Loucy (cell line): ENCODE measurements around the gene CDKL1.
A peak's percentile ranks its signal among the peaks of the same experiment; 100 is the strongest.

Experiments used
- H2AFZ ChIP-seq: fragments of 200-600 bp; sonication (generic); 2 replicates; pipeline ENCODE4 v1.6.0; 2016; ENCODE audit warnings: antibody characterized with exemption, mild to moderate bottlenecking, low read length, moderate library complexity
- H3F3A ChIP-seq: fragments of 200-600 bp; 2 replicates; pipeline ENCODE4 v1.6.0; 2016; ENCODE audit warnings: antibody characterized with exemption, low read depth, mild to moderate bottlenecking
- H3K27me3 ChIP-seq: fragments of 200-600 bp; sonication (generic); 2 replicates; pipeline ENCODE4 v1.6.1; 2014; ENCODE audit warnings: low read length, mild to moderate bottlenecking; ENCODE audit not compliant: insufficient read depth, poor library complexity, severe bottlenecking
- H3K36me3 ChIP-seq: fragments of 200-600 bp; sonication (generic); 2 replicates; pipeline ENCODE4 v1.6.1; 2016; ENCODE audit warnings: low read length; ENCODE audit not compliant: insufficient read depth
- H3K4me1 ChIP-seq: fragments of 200-600 bp; sonication (generic); 2 replicates; pipeline ENCODE4 v1.5.1; 2014; ENCODE audit warnings: low read length, mild to moderate bottlenecking; ENCODE audit not compliant: insufficient read depth, poor library complexity, severe bottlenecking
- H3K4me2 ChIP-seq: fragments of 200-600 bp; sonication (generic); 2 replicates; pipeline ENCODE4 v1.6.0; 2014; ENCODE audit warnings: antibody characterized with exemption, low read length, low read depth, mild to moderate bottlenecking; ENCODE audit not compliant: poor library complexity, severe bottlenecking
- H3K4me3 ChIP-seq: fragments of 200-600 bp; sonication (generic); 2 replicates; pipeline ENCODE4 v1.5.1; 2014; ENCODE audit warnings: low read length, mild to moderate bottlenecking, mixed read lengths; ENCODE audit not compliant: poor library complexity, severe bottlenecking
- H3K79me2 ChIP-seq: fragments of 200-600 bp; sonication (generic); 2 replicates; pipeline ENCODE4 v1.6.1; 2014; ENCODE audit warnings: low read length; ENCODE audit not compliant: insufficient read depth
- H3K9ac ChIP-seq: fragments of 200-600 bp; sonication (generic); 2 replicates; pipeline ENCODE4 v1.6.0; 2014; ENCODE audit warnings: mild to moderate bottlenecking, low read depth, low read length, moderate library complexity; ENCODE audit not compliant: poor library complexity, severe bottlenecking
- H3K9me2 ChIP-seq: fragments of 200-600 bp; sonication (generic); replicated peaks from 2 replicates; pipeline ENCODE4 v1.6.1; 2016; ENCODE audit warnings: low read depth, low read length, mixed read lengths
- H3K9me3 ChIP-seq: fragments of 200-600 bp; sonication (generic); 2 replicates; pipeline ENCODE4 v1.6.1; 2014; ENCODE audit warnings: mild to moderate bottlenecking, antibody characterized with exemption, low read length, low read depth; ENCODE audit not compliant: insufficient read depth
- H4K20me1 ChIP-seq: fragments of 200-600 bp; sonication (generic); 2 replicates; pipeline ENCODE4 v1.6.0; 2014; ENCODE audit warnings: antibody characterized with exemption, low read length, mild to moderate bottlenecking; ENCODE audit not compliant: insufficient read depth, poor library complexity, severe bottlenecking
- EZH2phosphoT487 ChIP-seq: fragments of 200-600 bp; IDR thresholded peaks from 2 replicates; pipeline ENCODE4 v1.6.1; 2018; ENCODE audit warnings: antibody characterized with exemption, mild to moderate bottlenecking, moderate library complexity, borderline replicate concordance
- TF ChIP-seq, protein P1 (sequence below): fragments of 200-600 bp; sonication (generic); conservative IDR thresholded peaks from 2 replicates; pipeline ENCODE4 v1.5.1; 2014; ENCODE audit warnings: mild to moderate bottlenecking, antibody characterized with exemption, low read length

Gene CDKL1

DNA sequence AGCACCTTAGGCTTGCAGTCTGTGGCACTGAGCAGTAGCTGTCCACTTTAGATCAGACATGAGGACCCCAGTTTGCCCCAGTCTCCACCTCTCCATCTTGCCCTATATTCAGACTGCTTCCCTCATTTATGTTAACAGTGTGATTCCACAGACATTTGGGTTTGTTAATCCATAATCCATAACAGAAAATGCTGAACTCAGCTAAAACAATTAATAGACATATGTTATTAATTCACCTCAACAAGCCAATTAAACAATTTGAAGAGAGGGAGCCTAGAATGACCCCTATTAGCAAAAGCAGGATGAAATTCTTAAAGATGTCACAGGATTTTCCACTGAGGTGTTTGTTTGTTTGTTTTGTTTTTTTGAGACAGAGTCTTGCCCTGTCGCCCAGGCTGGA is 9.1 kb downstream of the CDKL1 start:
- Histone ChIP-seq H3K9me2 (no peaks in the 10 kb centered on the region), H2AFZ (no peak overlapping the region), H3F3A (no peaks in the 10 kb centered on the region), H3K9ac (no peak overlapping the region), H3K27me3 (no peaks in the 10 kb centered on the region), H4K20me1 (no peaks in the 10 kb centered on the region), H3K79me2 (no peaks in the 10 kb centered on the region), H3K36me3 (no peaks in the 10 kb centered on the region), H3K4me3 (no peak overlapping the region), H3K4me1 (peaks cover 28% of the 10 kb centered on the region), H3K4me2 (no peak overlapping the region), H3K9me3 (no peaks in the 10 kb centered on the region)
- TF ChIP-seq, protein P1, sequence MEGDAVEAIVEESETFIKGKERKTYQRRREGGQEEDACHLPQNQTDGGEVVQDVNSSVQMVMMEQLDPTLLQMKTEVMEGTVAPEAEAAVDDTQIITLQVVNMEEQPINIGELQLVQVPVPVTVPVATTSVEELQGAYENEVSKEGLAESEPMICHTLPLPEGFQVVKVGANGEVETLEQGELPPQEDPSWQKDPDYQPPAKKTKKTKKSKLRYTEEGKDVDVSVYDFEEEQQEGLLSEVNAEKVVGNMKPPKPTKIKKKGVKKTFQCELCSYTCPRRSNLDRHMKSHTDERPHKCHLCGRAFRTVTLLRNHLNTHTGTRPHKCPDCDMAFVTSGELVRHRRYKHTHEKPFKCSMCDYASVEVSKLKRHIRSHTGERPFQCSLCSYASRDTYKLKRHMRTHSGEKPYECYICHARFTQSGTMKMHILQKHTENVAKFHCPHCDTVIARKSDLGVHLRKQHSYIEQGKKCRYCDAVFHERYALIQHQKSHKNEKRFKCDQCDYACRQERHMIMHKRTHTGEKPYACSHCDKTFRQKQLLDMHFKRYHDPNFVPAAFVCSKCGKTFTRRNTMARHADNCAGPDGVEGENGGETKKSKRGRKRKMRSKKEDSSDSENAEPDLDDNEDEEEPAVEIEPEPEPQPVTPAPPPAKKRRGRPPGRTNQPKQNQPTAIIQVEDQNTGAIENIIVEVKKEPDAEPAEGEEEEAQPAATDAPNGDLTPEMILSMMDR, result no peak

DNA sequence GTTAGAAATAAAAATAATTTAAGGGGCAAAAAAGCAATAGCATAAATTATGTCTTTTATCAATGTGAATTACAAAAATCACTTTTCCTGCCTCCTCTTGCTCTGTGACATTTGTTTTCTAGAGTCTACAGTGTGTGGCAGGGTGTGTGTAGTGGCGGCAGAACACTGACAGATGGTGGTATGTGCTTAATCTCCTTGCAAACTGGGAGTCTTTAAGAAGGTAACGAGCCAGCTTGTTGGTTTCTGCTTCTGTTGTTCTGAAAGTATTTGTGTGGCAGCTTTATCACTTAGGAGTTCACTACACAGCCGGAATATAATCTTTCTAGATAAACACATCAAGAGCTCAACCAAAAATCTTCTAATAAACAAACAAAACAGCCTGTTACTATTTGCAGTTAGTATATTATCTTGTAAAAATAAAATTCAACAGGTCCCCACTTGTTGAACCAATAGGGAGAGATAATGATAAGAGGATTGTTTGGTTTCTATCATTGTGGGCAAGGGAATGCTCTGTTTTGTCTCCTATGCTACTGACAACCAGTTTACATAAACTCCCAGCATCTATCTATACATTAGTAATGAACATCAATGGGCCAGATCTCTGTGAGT is 13.0 kb downstream of the CDKL1 start:
- Histone ChIP-seq H3K4me1 (peaks cover 5% of the 10 kb centered on the region), H3K4me2 (no peak overlapping the region), H3K79me2 (no peaks in the 10 kb centered on the region), H2AFZ (no peak overlapping the region), H3K9ac (no peak overlapping the region), H3K27me3 (no peaks in the 10 kb centered on the region), H3K9me2 (no peaks in the 10 kb centered on the region), H4K20me1 (no peaks in the 10 kb centered on the region), H3K36me3 (no peaks in the 10 kb centered on the region), H3K9me3 (no peaks in the 10 kb centered on the region), H3K4me3 (no peak overlapping the region), H3F3A (no peaks in the 10 kb centered on the region)
- no peak for TF ChIP-seq EZH2phosphoT487
- TF ChIP-seq, protein P1, result peak; percentile 40; the same call in 1 of the 2 replicates

DNA sequence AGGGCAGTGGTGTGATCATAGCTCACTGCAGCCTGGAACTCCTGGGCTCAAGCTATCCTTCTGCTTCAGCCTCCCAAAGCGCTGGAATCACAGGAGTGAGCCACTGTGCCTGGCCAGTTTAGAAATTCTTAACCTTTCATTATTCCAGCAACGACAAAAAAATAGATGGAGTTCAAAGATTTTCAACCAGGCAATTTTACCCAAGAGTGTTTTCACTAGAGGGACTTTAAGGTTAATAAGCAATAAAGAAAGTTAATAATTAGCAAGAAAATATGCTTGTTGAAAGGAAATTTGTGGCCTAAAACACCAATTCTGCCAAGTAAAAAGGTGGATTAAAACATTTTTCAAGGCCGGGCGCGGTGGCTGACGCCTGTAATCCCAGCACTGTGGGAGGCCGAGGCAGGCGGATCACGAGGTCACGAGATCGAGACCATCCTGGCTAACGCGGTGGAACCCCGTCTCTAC is 14.8 kb downstream of the CDKL1 start:
- Histone ChIP-seq H3K9ac (no peak overlapping the region), H3K4me2 (no peak overlapping the region), H3K9me3 (no peaks in the 10 kb centered on the region), H4K20me1 (no peaks in the 10 kb centered on the region), H3K36me3 (no peaks in the 10 kb centered on the region), H3K4me3 (no peak overlapping the region), H3F3A (no peaks in the 10 kb centered on the region), H2AFZ (no peak overlapping the region), H3K79me2 (no peaks in the 10 kb centered on the region), H3K9me2 (no peaks in the 10 kb centered on the region), H3K27me3 (no peaks in the 10 kb centered on the region), H3K4me1 (no peaks in the 10 kb centered on the region)
- TF ChIP-seq, protein P1, result no peak
- TF ChIP-seq EZH2phosphoT487, result no peak
